ENCODE data around the gene SETX. TPM values are rescaled to one million over a fixed set of nuclear protein-coding genes. Genes with fewer than 3 reads are reported as not detected.
"Not testable (repeated sequence)": the region's sequence is repeated elsewhere in the genome, so short reads cannot be mapped to it uniquely, and the experiment has no call there.

The SETX gene
- total RNA-seq, 1 donor from 2014 or later, result 47.5 TPM

GRCh38 chr9:132383462-132383883 is 28.7 kb upstream of the SETX start:
- H3K9ac ChIP-seq (ENCODE audit: low read depth in 1 of 3, low read length in 3 of 3), result no peak overlapping the region
- H3K4me3 ChIP-seq (ENCODE audit: low read length in 3 of 3), result no peak overlapping the region
- no peaks in the 10 kb centered on the region for H3K9me3 ChIP-seq (ENCODE audit: control insufficient read depth in 3 of 3, low read length in 3 of 3)
- H3K36me3 ChIP-seq (ENCODE audit: control insufficient read depth in 3 of 3, insufficient read depth in 3 of 3, low read length in 3 of 3), result peaks cover 27 to 58% (median 50%) of the 10 kb centered on the region in 3 donors
- H3K27ac ChIP-seq (ENCODE audit: low read depth, low read length), result no peak overlapping the region
- no peaks in the 10 kb centered on the region for H3K4me1 ChIP-seq (ENCODE audit: control insufficient read depth in 3 of 3, insufficient read depth in 3 of 3, low read length in 3 of 3)
- H3K27me3 ChIP-seq (ENCODE audit: control insufficient read depth in 3 of 3, insufficient read depth in 3 of 3, low read length in 3 of 3), result no peaks in the 10 kb centered on the region

- H3K9me3 ChIP-seq (ENCODE audit: control insufficient read depth in 3 of 3, low read length in 3 of 3), result no peaks in the 10 kb centered on the region
- H3K27me3 ChIP-seq (ENCODE audit: control insufficient read depth in 3 of 3, insufficient read depth in 3 of 3, low read length in 3 of 3), result no peaks in the 10 kb centered on the region
- no peak overlapping the region for H3K4me3 ChIP-seq (ENCODE audit: low read length in 3 of 3)
- no peak overlapping the region for H3K27ac ChIP-seq (ENCODE audit: low read depth, low read length)
- no peaks in the 10 kb centered on the region for H3K4me1 ChIP-seq (ENCODE audit: control insufficient read depth in 3 of 3, insufficient read depth in 3 of 3, low read length in 3 of 3)
- no peak overlapping the region for H3K9ac ChIP-seq (ENCODE audit: low read depth in 1 of 3, low read length in 3 of 3)
- H3K36me3 ChIP-seq (ENCODE audit: control insufficient read depth in 3 of 3, insufficient read depth in 3 of 3, low read length in 3 of 3), result peaks cover 32 to 60% (median 50%) of the 10 kb centered on the region in 3 donors
Observed at GRCh38 chr9:132381966-132382541, 27.3 kb upstream of the SETX start.

- H3K9ac ChIP-seq (ENCODE audit: low read depth in 1 of 3, low read length in 3 of 3); H3K4me1 ChIP-seq (ENCODE audit: control insufficient read depth in 3 of 3, insufficient read depth in 3 of 3, low read length in 3 of 3); H3K27ac ChIP-seq (ENCODE audit: low read depth, low read length); H3K9me3 ChIP-seq (ENCODE audit: control insufficient read depth in 3 of 3, low read length in 3 of 3); H3K4me3 ChIP-seq (ENCODE audit: low read length in 3 of 3); H3K27me3 ChIP-seq (ENCODE audit: control insufficient read depth in 3 of 3, insufficient read depth in 3 of 3, low read length in 3 of 3): not testable (repeated sequence)
- H3K36me3 ChIP-seq (ENCODE audit: control insufficient read depth in 3 of 3, insufficient read depth in 3 of 3, low read length in 3 of 3), result peaks cover 29 to 41% (median 37%) of the 10 kb centered on the region in 3 donors
Observed at GRCh38 chr9:132378416-132378815, 23.6 kb upstream of the SETX start.

GRCh38 chr9:132377769-132378168 is 23.0 kb upstream of the SETX start:
- H3K36me3 ChIP-seq (ENCODE audit: control insufficient read depth in 3 of 3, insufficient read depth in 3 of 3, low read length in 3 of 3), result peaks cover 29 to 41% (median 37%) of the 10 kb centered on the region in 3 donors
- not testable (repeated sequence) for H3K27ac ChIP-seq (ENCODE audit: low read depth, low read length); H3K9ac ChIP-seq (ENCODE audit: low read depth in 1 of 3, low read length in 3 of 3); H3K4me1 ChIP-seq (ENCODE audit: control insufficient read depth in 3 of 3, insufficient read depth in 3 of 3, low read length in 3 of 3); H3K9me3 ChIP-seq (ENCODE audit: control insufficient read depth in 3 of 3, low read length in 3 of 3); H3K4me3 ChIP-seq (ENCODE audit: low read length in 3 of 3); H3K27me3 ChIP-seq (ENCODE audit: control insufficient read depth in 3 of 3, insufficient read depth in 3 of 3, low read length in 3 of 3)

- Histone ChIP-seq H3K27ac (ENCODE audit: low read depth, low read length) (peak overlapping the region; percentile 74), H3K9ac (ENCODE audit: low read depth in 1 of 3, low read length in 3 of 3) (peak overlapping the region in 1 of 3 donors; percentile 45), H3K4me3 (ENCODE audit: low read length in 3 of 3) (no peak overlapping the region), H3K9me3 (ENCODE audit: control insufficient read depth in 3 of 3, low read length in 3 of 3) (no peaks in the 10 kb centered on the region), H3K36me3 (ENCODE audit: control insufficient read depth in 3 of 3, insufficient read depth in 3 of 3, low read length in 3 of 3) (peaks cover 11 to 14% (median 11%) of the 10 kb centered on the region in 3 donors), H3K27me3 (ENCODE audit: control insufficient read depth in 3 of 3, insufficient read depth in 3 of 3, low read length in 3 of 3) (no peaks in the 10 kb centered on the region), H3K4me1 (ENCODE audit: control insufficient read depth in 3 of 3, insufficient read depth in 3 of 3, low read length in 3 of 3) (peaks cover 0 to 6% (median 4%) of the 10 kb centered on the region in 3 donors)
Observed at GRCh38 chr9:132372177-132373095, 17.6 kb upstream of the SETX start.

- Histone ChIP-seq H3K27me3 (ENCODE audit: control insufficient read depth in 3 of 3, insufficient read depth in 3 of 3, low read length in 3 of 3) (no peaks in the 10 kb centered on the region), H3K9ac (ENCODE audit: low read depth in 1 of 3, low read length in 3 of 3) (no peak overlapping the region), H3K27ac (ENCODE audit: low read depth, low read length) (no peak overlapping the region), H3K36me3 (ENCODE audit: control insufficient read depth in 3 of 3, insufficient read depth in 3 of 3, low read length in 3 of 3) (no peaks in the 10 kb centered on the region), H3K4me1 (ENCODE audit: control insufficient read depth in 3 of 3, insufficient read depth in 3 of 3, low read length in 3 of 3) (peaks cover 0 to 6% (median 4%) of the 10 kb centered on the region in 3 donors), H3K4me3 (ENCODE audit: low read length in 3 of 3) (no peak overlapping the region), H3K9me3 (ENCODE audit: control insufficient read depth in 3 of 3, low read length in 3 of 3) (no peaks in the 10 kb centered on the region)
Observed at GRCh38 chr9:132370592-132370991, 15.8 kb upstream of the SETX start.

GRCh38 chr9:132369421-132369820 is 14.6 kb upstream of the SETX start:
- Histone ChIP-seq H3K9ac (ENCODE audit: low read depth in 1 of 3, low read length in 3 of 3) (no peak overlapping the region), H3K9me3 (ENCODE audit: control insufficient read depth in 3 of 3, low read length in 3 of 3) (no peaks in the 10 kb centered on the region), H3K4me3 (ENCODE audit: low read length in 3 of 3) (no peak overlapping the region), H3K27me3 (ENCODE audit: control insufficient read depth in 3 of 3, insufficient read depth in 3 of 3, low read length in 3 of 3) (no peaks in the 10 kb centered on the region), H3K36me3 (ENCODE audit: control insufficient read depth in 3 of 3, insufficient read depth in 3 of 3, low read length in 3 of 3) (no peaks in the 10 kb centered on the region), H3K4me1 (ENCODE audit: control insufficient read depth in 3 of 3, insufficient read depth in 3 of 3, low read length in 3 of 3) (peaks cover 0 to 6% (median 4%) of the 10 kb centered on the region in 3 donors), H3K27ac (ENCODE audit: low read depth, low read length) (no peak overlapping the region)

GRCh38 chr9:132367613-132368313 is 13.0 kb upstream of the SETX start:
- H3K36me3 ChIP-seq (ENCODE audit: control insufficient read depth in 3 of 3, insufficient read depth in 3 of 3, low read length in 3 of 3), result no peaks in the 10 kb centered on the region
- H3K27me3 ChIP-seq (ENCODE audit: control insufficient read depth in 3 of 3, insufficient read depth in 3 of 3, low read length in 3 of 3), result no peaks in the 10 kb centered on the region
- H3K9ac ChIP-seq (ENCODE audit: low read depth in 1 of 3, low read length in 3 of 3), result no peak overlapping the region
- H3K4me1 ChIP-seq (ENCODE audit: control insufficient read depth in 3 of 3, insufficient read depth in 3 of 3, low read length in 3 of 3), result peaks cover 0 to 3% (median 0%) of the 10 kb centered on the region in 3 donors
- H3K4me3 ChIP-seq (ENCODE audit: low read length in 3 of 3), result no peak overlapping the region
- H3K27ac ChIP-seq (ENCODE audit: low read depth, low read length), result no peak overlapping the region
- no peaks in the 10 kb centered on the region for H3K9me3 ChIP-seq (ENCODE audit: control insufficient read depth in 3 of 3, low read length in 3 of 3)

- H3K27ac ChIP-seq (ENCODE audit: low read depth, low read length), result no peak overlapping the region
- H3K9ac ChIP-seq (ENCODE audit: low read depth in 1 of 3, low read length in 3 of 3), result no peak overlapping the region
- H3K27me3 ChIP-seq (ENCODE audit: control insufficient read depth in 3 of 3, insufficient read depth in 3 of 3, low read length in 3 of 3), result no peaks in the 10 kb centered on the region
- H3K4me1 ChIP-seq (ENCODE audit: control insufficient read depth in 3 of 3, insufficient read depth in 3 of 3, low read length in 3 of 3), result no peaks in the 10 kb centered on the region
- no peaks in the 10 kb centered on the region for H3K36me3 ChIP-seq (ENCODE audit: control insufficient read depth in 3 of 3, insufficient read depth in 3 of 3, low read length in 3 of 3)
- no peak overlapping the region for H3K4me3 ChIP-seq (ENCODE audit: low read length in 3 of 3)
- no peaks in the 10 kb centered on the region for H3K9me3 ChIP-seq (ENCODE audit: control insufficient read depth in 3 of 3, low read length in 3 of 3)
Observed at GRCh38 chr9:132366481-132366880, 11.7 kb upstream of the SETX start.

GRCh38 chr9:132365986-132366385 is 11.2 kb upstream of the SETX start:
- Histone ChIP-seq H3K4me3 (ENCODE audit: low read length in 3 of 3) (no peak overlapping the region), H3K27me3 (ENCODE audit: control insufficient read depth in 3 of 3, insufficient read depth in 3 of 3, low read length in 3 of 3) (no peaks in the 10 kb centered on the region), H3K9me3 (ENCODE audit: control insufficient read depth in 3 of 3, low read length in 3 of 3) (no peaks in the 10 kb centered on the region), H3K9ac (ENCODE audit: low read depth in 1 of 3, low read length in 3 of 3) (no peak overlapping the region), H3K27ac (ENCODE audit: low read depth, low read length) (no peak overlapping the region), H3K4me1 (ENCODE audit: control insufficient read depth in 3 of 3, insufficient read depth in 3 of 3, low read length in 3 of 3) (no peaks in the 10 kb centered on the region), H3K36me3 (ENCODE audit: control insufficient read depth in 3 of 3, insufficient read depth in 3 of 3, low read length in 3 of 3) (no peaks in the 10 kb centered on the region)

Measured in skeletal muscle tissue (tissue), 4 donors.